ENCODE data around the gene FGF22.
A peak's percentile ranks its signal among the peaks of the same experiment; 100 is the strongest.

GRCh38 chr19:662962-663681 is 23.4 kb downstream of the FGF22 start, which contains the start of gene RNF126:
- TF ChIP-seq POLR2AphosphoS5 (IDR thresholded peaks at IDR 0.05; ENCODE audit: borderline replicate concordance, low read depth, low read length): peak; percentile 66; the same call in 1 of the 2 replicates
- no peak for TF ChIP-seq EZH2 (IDR thresholded peaks at IDR 0.05)
- peak; percentile 11 for TF ChIP-seq FOXP2 (optimal IDR thresholded peaks at IDR 0.05; ENCODE audit: control extremely low read depth, extremely low read length, insufficient read depth)

Data from SK-N-MC (cell line).